Epithelial cell of umbilical artery (primary cell): ENCODE results near the gene MLANA. TPM values are rescaled to one million over a fixed set of nuclear protein-coding genes. Genes with fewer than 3 reads are reported as not detected.

Experiments
- total RNA-seq: library from RNA; depleted of rRNA; stranded (reverse); fragments of >200 nt; gene quantifications from 2 replicates; pipeline ENCODE4 v1.2.3, GENCODE V29; 2014

Gene MLANA, protein sequence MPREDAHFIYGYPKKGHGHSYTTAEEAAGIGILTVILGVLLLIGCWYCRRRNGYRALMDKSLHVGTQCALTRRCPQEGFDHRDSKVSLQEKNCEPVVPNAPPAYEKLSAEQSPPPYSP
- not detected in 2 replicates for total RNA-seq

DNA sequence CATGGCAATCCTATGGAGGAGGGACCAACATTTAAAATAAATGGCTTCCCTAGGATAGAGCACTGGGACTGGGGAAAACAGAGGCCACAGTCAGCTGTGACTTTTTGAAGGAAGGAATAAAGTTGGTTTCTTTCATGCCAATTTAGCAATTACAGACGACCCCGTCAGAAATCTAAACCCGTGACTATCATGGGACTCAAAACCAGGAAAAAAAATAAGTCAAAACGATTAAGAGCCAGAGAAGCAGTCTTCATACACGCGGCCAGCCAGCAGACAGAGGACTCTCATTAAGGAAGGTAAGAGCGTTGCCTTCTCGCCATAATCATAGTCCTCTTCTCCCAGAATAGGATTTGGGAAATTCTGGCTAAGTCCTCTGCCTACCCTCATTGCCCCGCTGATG lies at the start of gene MLANA:
Gene MLANA (plus strand): TSS at position 249 of the 400 bp plus-strand sequence. CDS start 1,586 bp downstream, outside the sequence.

Other genes starting within 250 kb of the MLANA start
- gene ERMP1, start 57.8 kb upstream of the MLANA start, total RNA-seq: 17.9 and 31.0 TPM in 2 replicates
- gene RANBP6, start 124.7 kb downstream of the MLANA start, total RNA-seq: 53.3 and 64.1 TPM in 2 replicates